H1 (cell line): Measurements from ENCODE around the gene SLAMF6. TPM values are rescaled to one million over a fixed set of nuclear protein-coding genes. Genes with fewer than 3 reads are reported as not detected.

Source experiments
- BCL11A ChIP-seq, 2 experiments: IDR thresholded peaks; one replicate each; pipeline ENCODE4 v1.6.1; 2011; ENCODE audit warnings: low read depth in 2 of 2, low read length in 2 of 2, mild to moderate bottlenecking in 2 of 2
- CREB1 ChIP-seq: IDR thresholded peaks from 2 replicates; pipeline ENCODE4 v1.6.1; 2012; ENCODE audit warnings: inconsistent platforms
- CTBP2 ChIP-seq: IDR thresholded peaks from 2 replicates; pipeline ENCODE4 v1.7.0; 2011; ENCODE audit warnings: borderline replicate concordance, mild to moderate bottlenecking, moderate library complexity, mixed read lengths, low read length; ENCODE audit not compliant: insufficient read depth, insufficient read length
- EZH2 ChIP-seq: fragments of 200-600 bp; sonication (generic); IDR thresholded peaks from 2 replicates; pipeline ENCODE4 v1.7.1; 2012; ENCODE audit warnings: low read depth, mild to moderate bottlenecking, moderate library complexity, low read length, inconsistent platforms; ENCODE audit not compliant: severe bottlenecking
- KDM5A ChIP-seq: fragments of 200-600 bp; IDR thresholded peaks from 2 replicates; pipeline ENCODE4 v1.7.1; 2012; ENCODE audit warnings: mild to moderate bottlenecking, low read length, inconsistent platforms, mixed read lengths
- POLR2A ChIP-seq, 2 experiments: IDR thresholded peaks; 1 replicate in 1 of 2; 2 replicates in 1 of 2; pipeline ENCODE4 v1.6.1; 2011; ENCODE audit warnings: low read depth in 2 of 2, low read length in 2 of 2, mild to moderate bottlenecking in 2 of 2; ENCODE audit errors: control extremely low read depth in 1 of 2
- RFX5 ChIP-seq: IDR thresholded peaks from 2 replicates; pipeline ENCODE4 v1.6.1; 2011; ENCODE audit warnings: low read depth, low read length, improper control_type of control experiment, borderline replicate concordance
- polyA plus RNA-seq, 7 experiments: library from polyadenylated mRNA; depleted of rRNA in 3 of 7; stranded (reverse) in 5 of 7; unstranded in 2 of 7; fragments of >200 nt in 5 of 7; fragments of 200-250 nt in 2 of 7; gene quantifications; 1 replicate in 5 of 7; 2 replicates in 1 of 7; 4 replicates in 1 of 7; pipeline versions ENCODE4 v1.2.1 to v1.2.3, GENCODE V29; 2011 to 2013; ENCODE audit warnings: missing spikeins in 2 of 7, mixed read lengths in 2 of 7
- total RNA-seq: library from RNA; stranded (reverse); fragmentation: NEBNext Ultra II Directional; extraction: Animal tissue kit (Norgen Biotek cat#: 25700); gene quantifications from 2 replicates; pipeline ENCODE4 v1.2.1, GENCODE V29; 2021
- TF ChIP-seq, protein P1 (sequence below): IDR thresholded peaks from 2 replicates; pipeline ENCODE4 v1.6.1; 2011; ENCODE audit warnings: low read depth, mild to moderate bottlenecking, low read length; ENCODE audit not compliant: insufficient read depth

Gene SLAMF6
- total and polyA plus RNA-seq, 2 of the 8 experiments (the other 6 are each of a cell fraction or from before 2014, with no cell fraction given) = not detected

DNA sequence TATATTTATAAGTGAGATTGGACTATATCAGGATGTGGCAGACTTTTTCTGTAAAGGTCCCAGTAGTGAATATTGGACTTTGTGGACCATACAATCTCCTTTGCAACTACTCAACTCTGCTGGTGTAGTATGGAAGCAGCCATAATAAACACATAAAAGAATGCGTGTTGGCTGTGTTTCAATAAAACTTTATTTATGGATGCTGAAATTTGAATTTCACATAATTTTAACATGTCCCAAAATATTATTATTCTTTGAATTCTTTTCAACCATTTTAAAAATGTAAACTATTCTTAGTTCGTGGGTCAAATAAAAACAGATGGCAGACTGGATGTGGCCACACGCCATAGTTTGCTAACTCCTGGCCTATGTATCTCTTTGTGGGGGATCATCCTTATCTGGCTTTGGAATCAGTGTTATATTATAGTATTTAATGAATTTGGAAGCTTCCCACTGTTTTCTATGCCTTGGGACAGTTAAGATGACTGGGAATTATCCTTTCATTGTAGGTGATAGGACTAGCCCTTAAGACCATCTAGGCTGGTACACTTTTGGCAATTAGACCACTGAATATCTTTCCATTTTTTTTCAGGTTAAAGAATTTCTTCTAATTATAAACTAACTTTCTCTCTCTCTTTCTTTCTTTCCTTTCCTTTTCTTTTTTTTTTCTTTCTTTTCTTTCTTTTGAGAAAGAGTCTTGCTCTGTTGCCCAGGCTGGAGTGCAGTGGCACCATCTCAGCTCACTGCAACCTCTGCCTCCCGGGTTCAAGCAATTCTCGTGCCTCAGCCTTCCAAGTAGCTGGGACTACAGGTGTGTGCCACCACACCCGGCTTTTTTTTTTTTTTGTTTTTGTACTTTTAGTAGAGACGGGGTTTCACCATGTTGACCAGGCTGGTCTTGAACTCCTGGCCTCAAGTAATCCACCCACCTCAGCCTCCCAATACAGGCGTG is 14.9 kb upstream of the SLAMF6 start (continued):
- no peak for TF ChIP-seq RFX5
- no peak for TF ChIP-seq CTBP2
- no peak for TF ChIP-seq KDM5A
- TF ChIP-seq, protein P1, sequence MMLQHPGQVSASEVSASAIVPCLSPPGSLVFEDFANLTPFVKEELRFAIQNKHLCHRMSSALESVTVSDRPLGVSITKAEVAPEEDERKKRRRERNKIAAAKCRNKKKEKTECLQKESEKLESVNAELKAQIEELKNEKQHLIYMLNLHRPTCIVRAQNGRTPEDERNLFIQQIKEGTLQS = no peak
- no peak for TF ChIP-seq CREB1
- TF ChIP-seq EZH2 = no peak
- no peak for TF ChIP-seq BCL11A (IDR thresholded peaks at IDR 0.05; ENCODE audit: low read depth in 2 of 2, low read length in 2 of 2)
- TF ChIP-seq POLR2A (IDR thresholded peaks at IDR 0.05; ENCODE audit: control extremely low read depth in 1 of 2, low read depth in 2 of 2, low read length in 2 of 2) = no peak
- TF ChIP-seq, all 59 proteins: peak for 0
